Fibroblast of skin of left biceps (primary cell): Measurements from ENCODE around the gene FSHB.
"Not testable (repeated sequence)": the region's sequence is repeated elsewhere in the genome, so short reads cannot be mapped to it uniquely, and the experiment has no call there.

ENCODE experiments used
- DNase-seq, 2 experiments: peaks; one replicate each; pipeline ENCODE4 v3.0.0-alpha.2; 2013; ENCODE audit warnings: low read depth in 2 of 2

FSHB gene

DNA sequence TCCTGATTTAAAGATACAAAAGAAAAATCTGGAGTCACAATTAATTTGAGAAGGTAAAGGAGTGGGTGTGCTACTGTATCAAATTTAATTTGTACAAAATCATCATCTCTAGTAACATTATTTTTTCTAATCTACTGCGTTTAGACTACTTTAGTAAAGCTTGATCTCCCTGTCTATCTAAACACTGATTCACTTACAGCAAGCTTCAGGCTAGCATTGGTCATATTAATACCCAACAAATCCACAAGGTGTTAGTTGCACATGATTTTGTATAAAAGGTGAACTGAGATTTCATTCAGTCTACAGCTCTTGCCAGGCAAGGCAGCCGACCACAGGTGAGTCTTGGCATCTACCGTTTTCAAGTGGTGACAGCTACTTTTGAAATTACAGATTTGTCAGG, at the start of gene FSHB:
TSS of gene FSHB (plus strand) at position 301 of the 400 bp plus-strand sequence. CDS start 889 bp downstream, outside the sequence.
- DNase-seq: no peak

DNA sequence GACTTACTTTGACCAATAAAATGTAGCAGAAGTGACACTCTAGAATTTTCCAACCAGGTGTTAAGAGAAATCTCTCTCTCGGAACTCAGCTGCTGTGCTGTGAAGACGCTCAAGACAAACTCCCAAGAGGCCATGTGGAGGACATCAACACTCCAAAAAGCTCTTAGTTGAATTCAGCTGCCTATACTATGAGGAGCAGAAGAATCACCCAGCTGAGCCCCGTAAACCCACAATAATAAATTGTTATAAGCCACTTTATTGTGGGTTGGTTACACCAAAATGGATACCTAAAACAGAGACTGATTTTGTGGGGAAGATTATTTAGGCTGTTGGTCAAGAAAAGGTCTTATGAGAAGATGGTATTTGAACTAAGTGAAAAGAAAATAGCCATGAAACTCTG, 44.1 kb upstream of the FSHB start:
- no peak for DNase-seq

DNA sequence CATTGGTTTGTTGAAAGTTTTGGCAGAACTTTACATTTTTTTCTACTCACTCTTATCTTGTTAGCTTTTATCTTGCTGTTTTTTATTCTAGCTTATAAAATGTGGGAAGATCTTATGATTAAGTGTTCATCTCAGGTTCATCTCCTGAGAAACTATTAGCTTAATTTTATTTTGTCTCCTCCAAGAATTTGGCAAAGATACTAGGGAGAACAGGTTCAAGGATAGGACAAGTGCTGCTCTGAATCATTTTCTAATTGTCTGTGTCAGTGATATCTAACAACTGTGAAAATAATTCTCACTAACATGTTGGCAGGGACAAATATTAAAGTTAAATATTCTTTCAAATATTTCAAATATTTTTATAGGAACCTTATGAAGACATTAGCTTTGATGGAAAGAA, 38.2 kb upstream of the FSHB start:
- no peak for DNase-seq

DNA sequence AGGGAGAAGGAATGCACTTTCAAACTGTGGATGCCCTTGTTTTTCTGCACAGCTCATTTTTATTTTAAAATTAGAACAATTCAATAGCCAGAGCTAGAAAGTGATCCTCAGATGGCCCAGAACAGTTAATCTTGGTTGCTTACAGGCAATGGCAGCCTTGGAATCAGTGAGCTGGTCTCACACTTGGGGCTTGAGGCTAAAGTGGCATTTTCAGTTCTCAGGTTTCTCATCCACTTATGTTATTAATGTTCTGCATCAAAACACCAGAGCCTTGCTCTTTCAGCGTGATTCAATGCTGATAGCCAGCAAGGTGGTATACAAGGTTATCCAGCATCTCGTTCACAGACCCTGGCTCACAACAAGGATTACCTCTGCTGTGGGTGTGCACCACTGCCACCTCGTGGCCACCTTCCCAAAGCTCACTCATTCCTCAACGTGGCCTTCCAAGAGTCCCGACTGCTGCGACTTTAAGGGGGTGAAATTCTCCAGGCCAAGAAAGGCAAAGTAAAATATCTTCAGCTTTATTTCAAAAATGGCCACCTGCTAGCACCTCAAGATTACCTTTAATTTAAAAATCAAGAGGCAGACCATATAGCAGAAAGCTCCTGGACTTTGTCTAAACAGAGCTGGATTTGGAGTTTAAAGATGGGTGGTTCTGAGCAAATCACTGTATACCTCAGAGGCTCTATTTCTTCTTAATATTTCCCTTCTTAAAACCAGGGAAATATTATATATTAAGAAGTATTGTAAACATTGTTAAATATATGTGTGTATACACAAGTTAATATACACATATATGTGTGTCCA, 34.2 kb upstream of the FSHB start:
- DNase-seq: peak in 1 of 2 experiments; percentile 10

GRCh38 chr11:30197869-30198268, 32.9 kb upstream of the FSHB start:
- DNase-seq: no peak

DNA sequence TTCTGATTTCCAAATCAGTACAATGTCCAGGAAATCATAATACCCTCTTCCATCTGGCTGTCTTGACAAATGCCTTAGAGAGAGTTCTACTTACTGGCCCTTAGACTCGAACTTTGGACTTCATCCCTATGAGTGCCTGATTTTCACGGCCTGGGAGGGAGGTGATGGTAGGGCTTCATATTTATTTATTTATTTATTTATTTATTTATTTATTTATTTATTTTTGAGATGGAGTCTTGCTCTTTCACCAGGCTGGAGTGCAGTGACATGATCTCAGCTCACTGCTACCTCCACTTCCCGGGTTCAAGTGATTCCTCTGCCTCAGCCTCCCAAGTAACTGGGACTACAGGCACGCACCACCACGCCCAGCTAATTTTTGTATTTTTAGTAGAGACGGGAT, 27.8 kb upstream of the FSHB start:
- DNase-seq: not testable (repeated sequence)

DNA sequence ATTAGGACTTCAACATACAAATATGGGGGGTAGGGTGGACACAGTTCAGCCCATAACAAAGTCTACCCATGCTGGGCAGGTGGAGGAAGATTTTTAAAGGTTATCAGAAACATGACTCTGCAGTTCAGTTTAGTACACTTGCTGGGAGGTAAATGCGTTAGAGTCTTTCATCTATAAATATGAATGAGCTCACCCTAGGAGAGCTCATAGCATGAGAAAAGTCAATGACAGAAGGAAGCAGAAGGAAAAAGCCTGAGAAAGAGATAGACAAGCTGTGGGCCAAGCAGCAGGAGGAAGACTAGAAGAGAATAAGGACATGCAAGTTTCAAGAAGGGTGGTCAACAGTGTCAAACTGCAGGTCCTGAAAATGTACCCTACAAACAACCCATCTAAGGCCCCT, 27.0 kb upstream of the FSHB start:
- DNase-seq: no peak

DNA sequence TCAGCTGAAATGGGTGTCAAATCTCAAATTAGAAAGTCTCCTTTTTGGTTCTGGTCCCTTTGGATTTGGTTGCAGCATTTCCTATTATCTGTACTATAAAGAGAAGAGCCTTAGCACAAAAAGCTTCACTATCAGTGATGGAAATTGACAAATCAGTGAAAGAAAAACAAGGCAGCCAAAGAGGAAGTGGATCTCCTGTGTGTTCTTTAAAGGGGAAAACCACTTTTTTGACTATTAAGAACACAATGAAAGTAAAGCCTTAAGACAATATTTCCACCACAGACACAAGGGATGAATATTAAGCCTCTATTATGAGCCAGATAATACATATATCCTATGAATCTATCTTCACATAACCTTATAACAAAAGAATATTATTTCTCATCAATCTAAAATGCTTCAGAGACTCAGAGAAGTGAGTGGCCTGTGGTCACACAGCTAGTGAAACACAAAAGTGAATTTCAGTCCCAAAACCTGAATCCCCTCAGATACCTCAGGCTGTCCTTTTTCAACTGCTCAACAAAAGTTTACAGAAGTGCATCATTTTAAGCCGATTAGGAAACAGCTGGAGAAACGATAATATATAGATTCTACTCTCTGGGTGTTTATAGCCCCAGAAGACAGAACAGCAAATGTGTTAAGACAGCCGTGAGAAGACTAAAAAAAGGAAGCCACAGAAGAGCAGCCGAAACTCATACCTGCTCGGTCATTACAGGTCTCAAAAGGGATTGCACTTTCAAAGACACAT, 24.4 kb upstream of the FSHB start:
- DNase-seq: no peak

DNA sequence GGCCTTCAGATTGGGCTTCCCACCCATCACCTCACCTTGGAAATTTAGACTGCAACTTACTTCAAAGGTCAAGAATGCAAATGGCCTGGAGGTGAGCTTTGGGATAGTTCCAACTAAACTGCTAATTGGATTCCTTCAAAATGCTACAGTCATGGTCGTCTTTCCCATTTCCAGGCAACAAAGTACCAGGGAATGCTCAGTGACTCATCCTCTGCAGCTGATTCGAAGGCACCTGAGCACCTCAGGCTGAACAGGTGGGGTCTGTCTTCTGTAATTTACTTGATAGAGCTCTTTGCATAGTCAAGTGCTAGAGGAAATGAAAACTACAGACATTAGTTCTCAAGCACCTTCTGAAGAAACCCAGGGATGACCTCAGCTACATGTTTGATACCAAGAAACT, 20.5 kb upstream of the FSHB start:
- no peak for DNase-seq

GRCh38 chr11:30216534-30216933, 14.3 kb upstream of the FSHB start:
- DNase-seq: no peak

GRCh38 chr11:30218278-30218677, 12.5 kb upstream of the FSHB start:
- DNase-seq: no peak

DNA sequence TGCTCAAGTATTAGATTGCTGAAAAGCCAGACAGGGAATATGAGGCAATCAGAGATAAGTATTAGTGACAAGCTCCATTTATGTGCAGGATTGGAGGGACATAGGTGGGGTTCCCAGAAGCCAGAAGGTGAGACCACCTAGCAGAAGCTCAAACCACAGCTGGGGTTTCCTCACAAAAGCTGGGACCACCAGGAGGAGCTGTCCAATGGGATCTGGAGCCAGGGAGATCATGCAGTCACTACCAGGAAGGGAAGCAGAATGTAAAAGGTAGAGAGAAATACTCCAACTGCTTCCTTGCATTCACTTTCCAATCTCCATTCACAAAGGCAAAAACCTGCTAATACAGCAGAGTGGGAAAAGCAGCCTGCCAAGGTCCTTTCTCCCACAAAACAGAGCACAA, 5.2 kb upstream of the FSHB start:
- no peak for DNase-seq

DNA sequence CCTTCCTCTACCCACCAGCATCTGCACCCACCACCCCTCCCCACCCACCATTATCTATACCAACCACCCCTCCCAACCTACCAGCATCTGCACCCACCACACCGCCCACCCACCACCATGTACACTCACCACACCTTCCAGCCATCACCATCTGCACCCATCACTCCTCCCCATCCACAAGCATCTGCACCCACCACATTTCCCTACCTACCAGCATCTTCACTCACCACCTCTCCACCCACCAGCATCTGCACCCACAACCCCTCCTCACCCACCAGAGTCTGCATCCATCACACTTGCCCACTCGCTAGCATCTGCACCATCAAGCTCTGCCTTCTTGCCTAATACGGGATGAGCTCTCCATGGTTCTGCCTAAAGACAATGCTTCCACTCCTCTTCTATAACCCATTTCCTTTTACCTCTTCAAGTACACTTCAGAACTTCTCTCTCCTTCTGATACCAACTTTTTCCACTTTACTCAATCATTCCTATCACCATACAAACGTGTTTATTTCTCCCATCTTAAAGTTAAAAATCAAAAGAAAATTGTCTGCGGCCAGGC, 2.4 kb upstream of the FSHB start:
- DNase-seq: no peak

DNA sequence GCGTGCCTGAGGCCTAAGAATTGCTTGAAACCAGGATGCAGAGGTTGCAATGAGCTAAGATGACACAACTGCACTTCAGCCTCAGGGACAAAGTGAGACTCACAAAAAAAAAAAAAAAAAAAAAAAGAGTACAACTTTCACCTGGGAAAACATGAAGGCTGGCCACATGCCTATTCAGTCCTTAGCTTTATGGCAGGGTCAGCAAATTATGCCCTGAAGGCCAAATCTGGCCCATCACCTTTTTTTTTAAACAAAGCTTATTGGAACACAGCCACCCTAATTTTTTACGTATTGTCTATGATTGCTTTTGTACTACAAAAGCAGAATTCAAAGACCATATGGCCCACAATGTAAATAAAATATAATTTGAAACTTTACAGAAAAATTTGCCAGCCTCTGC, 8.2 kb downstream of the FSHB start:
- DNase-seq: no peak

DNA sequence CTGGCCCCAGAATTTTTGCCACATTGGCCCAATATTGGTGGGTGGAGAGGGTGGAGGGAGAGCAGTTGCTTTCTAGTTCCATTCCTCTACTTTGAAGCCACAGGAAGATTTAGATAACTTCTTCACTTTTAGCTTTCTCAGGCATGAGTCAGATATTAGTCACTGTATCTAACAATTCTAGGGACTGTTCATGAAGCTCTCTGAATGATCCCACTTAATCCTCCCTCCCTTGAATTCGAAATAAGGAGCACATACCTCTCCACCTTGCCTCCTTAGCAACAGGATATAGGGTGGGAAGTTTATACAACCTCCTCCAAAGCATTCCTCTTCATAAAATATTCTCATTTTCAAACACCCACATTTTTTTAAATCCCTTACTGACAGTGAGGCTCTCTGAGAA, 13.5 kb downstream of the FSHB start:
- DNase-seq: peak; percentile 29 to 48

DNA sequence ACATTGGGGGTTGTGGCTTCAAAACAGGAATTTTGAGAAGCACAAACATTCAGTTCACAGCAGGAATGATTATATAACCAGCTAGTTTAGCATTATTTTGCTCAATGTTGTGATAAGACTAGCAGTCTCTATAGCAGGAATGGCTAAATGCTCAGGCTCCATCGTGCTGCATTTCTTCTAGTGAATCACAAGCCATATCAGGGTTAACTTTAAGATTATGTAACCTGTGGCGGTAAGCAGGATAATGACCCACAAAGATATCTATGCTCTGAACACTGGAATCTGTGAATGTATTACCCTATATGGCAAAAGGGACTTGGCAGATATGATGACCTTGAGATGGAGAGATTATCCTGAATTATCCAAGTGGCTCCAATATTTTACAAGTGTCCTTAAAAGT, 14.8 kb downstream of the FSHB start:
- DNase-seq: no peak

- DNase-seq: no peak
Observed at GRCh38 chr11:30254307-30255298, 23.8 kb downstream of the FSHB start.

DNA sequence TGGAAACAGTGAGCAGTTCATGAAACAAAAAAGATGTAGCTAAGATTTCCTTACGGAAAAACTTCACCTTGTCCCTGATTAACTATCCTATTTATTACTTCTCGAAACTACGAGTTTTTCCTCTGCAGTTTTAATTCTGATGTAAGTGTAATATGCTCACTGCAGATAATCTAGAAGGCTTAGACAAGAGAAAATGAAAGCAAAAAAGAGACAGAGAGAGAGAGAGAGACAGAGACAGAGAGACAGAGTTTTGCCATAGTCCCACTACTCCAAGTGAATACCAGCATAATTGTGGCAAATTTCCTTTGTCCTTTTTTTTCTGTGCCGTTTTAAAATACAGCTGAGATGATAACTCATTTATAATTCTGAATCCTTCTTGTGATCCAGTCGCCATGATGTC, 24.8 kb downstream of the FSHB start:
- no peak for DNase-seq

GRCh38 chr11:30257058-30257457, 26.2 kb downstream of the FSHB start:
- DNase-seq: no peak

- no peak for DNase-seq
Observed at GRCh38 chr11:30258679-30259078, 27.9 kb downstream of the FSHB start.

- DNase-seq: no peak
Observed at GRCh38 chr11:30260813-30261212, 30.0 kb downstream of the FSHB start.

DNA sequence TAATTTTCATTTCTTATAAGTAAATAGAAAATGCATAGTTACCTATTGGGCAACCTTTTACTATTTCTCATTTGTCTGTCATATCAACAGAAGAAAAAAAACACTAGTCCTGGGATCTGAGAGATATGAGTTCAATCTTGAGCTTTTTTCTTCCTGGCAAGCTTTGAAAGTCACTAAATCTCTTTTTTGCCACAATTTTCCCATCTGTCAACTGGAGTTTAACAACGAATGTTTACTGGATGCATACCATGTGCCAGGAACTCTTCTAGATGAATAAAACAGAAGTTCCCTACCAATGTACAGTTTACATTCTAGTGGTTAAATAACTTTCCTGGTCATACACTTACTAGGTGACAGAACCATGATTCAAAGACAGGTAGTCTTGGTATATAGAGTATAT, 31.0 kb downstream of the FSHB start:
- no peak for DNase-seq
